ENCODE data around the gene SLC6A11. TPM values are rescaled to one million over a fixed set of nuclear protein-coding genes. Genes with fewer than 3 reads are reported as not detected.

The SLC6A11 gene
- total RNA-seq, 1 donor from 2014 or later: not detected

- DNase-seq (ENCODE audit: low read depth): no peak
Observed at GRCh38 chr3:10981031-10981430, 165.0 kb downstream of the SLC6A11 start.

GRCh38 chr3:10981961-10982360 lies 165.9 kb downstream of the SLC6A11 start:
- no peak for DNase-seq (ENCODE audit: low read depth)

GRCh38 chr3:10982782-10983181 lies 166.8 kb downstream of the SLC6A11 start:
- peak; percentile 17 for DNase-seq (ENCODE audit: low read depth)

- DNase-seq (ENCODE audit: low read depth): peak; percentile 31
Observed at GRCh38 chr3:10983219-10983916, 167.3 kb downstream of the SLC6A11 start.

- DNase-seq (ENCODE audit: low read depth): no peak
Observed at GRCh38 chr3:10984371-10984896, 168.4 kb downstream of the SLC6A11 start.

GRCh38 chr3:10985181-10985580 lies 169.2 kb downstream of the SLC6A11 start:
- no peak for DNase-seq (ENCODE audit: low read depth)

GRCh38 chr3:10986592-10986991 lies 170.6 kb downstream of the SLC6A11 start:
- DNase-seq (ENCODE audit: low read depth): no peak

- DNase-seq (ENCODE audit: low read depth): no peak
Observed at GRCh38 chr3:10988001-10988665, 172.1 kb downstream of the SLC6A11 start.

GRCh38 chr3:10988991-10989484 lies 173.0 kb downstream of the SLC6A11 start:
- DNase-seq (ENCODE audit: low read depth): no peak

Other genes with a start within 250 kb of the SLC6A11 start
- gene SLC6A1, start 176.5 kb downstream of the SLC6A11 start, total RNA-seq: not detected in 2 replicates

All from renal cortical epithelial cell (primary cell).